Ishikawa (cell line): ENCODE measurements around the gene CNTN4.

ENCODE experiments used
- CREB1 ChIP-seq: IDR thresholded peaks from 2 replicates; pipeline ENCODE4 v1.6.1; 2012; ENCODE audit warnings: low read depth
- EP300 ChIP-seq: IDR thresholded peaks from 2 replicates; pipeline ENCODE4 v1.6.1; 2012; ENCODE audit warnings: borderline replicate concordance
- NFIC ChIP-seq: IDR thresholded peaks from 2 replicates; pipeline ENCODE4 v1.6.1; 2012
- RAD21 ChIP-seq: IDR thresholded peaks from 2 replicates; pipeline ENCODE4 v1.6.1; 2012; ENCODE audit warnings: low read depth
- REST ChIP-seq: IDR thresholded peaks from 2 replicates; pipeline ENCODE4 v1.6.1; 2012; ENCODE audit warnings: low read depth, mild to moderate bottlenecking
- TEAD4 ChIP-seq: IDR thresholded peaks from 2 replicates; pipeline ENCODE4 v1.6.1; 2012
- USF1 ChIP-seq: IDR thresholded peaks from 2 replicates; pipeline ENCODE4 v1.6.1; 2012
- YY1 ChIP-seq: IDR thresholded peaks from 2 replicates; pipeline ENCODE4 v1.6.1; 2012; ENCODE audit warnings: low read depth

- TF ChIP-seq TEAD4: no peak
- TF ChIP-seq REST: no peak
- TF ChIP-seq CREB1: no peak
- no peak for TF ChIP-seq USF1
- no peak for TF ChIP-seq RAD21
- TF ChIP-seq YY1: no peak
- TF ChIP-seq NFIC: no peak
- TF ChIP-seq EP300: no peak
Measured at GRCh38 chr3:2391896-2392295, 293.2 kb downstream of the CNTN4 start.
